Breast epithelium (tissue), 4 donors: Measurements from ENCODE around the gene PDE1C. TPM values are rescaled to one million over a fixed set of nuclear protein-coding genes. Genes with fewer than 3 reads are reported as not detected.
A peak's percentile ranks its signal among the peaks of the same experiment; 100 is the strongest.

Experiments
- DNase-seq, 2 donors: peaks; one replicate each; pipeline ENCODE4 v3.0.0-alpha.2; 2019; ENCODE audit warnings: low spot score in 2 of 2
- H3K27ac ChIP-seq, 2 donors: fragments of 200-600 bp; sonication (generic) in 1 of 2; one replicate each; pipeline ENCODE4 v1.5.1; 2016 to 2019; ENCODE audit warnings: mild to moderate bottlenecking in 1 of 2
- H3K27me3 ChIP-seq, 2 donors: fragments of 200-600 bp; sonication (generic) in 1 of 2; one replicate each; pipeline versions ENCODE4 v1.5.1 to v1.6.0; 2017 to 2019; ENCODE audit warnings: control low read depth in 1 of 2, mild to moderate bottlenecking in 1 of 2
- H3K36me3 ChIP-seq: fragments of 200-600 bp; one replicate; pipeline ENCODE4 v1.5.1; 2019
- H3K4me1 ChIP-seq, 2 donors: fragments of 200-600 bp; sonication (generic); one replicate each; pipeline ENCODE4 v1.5.1; 2016 to 2019; ENCODE audit warnings: control low read depth in 1 of 2
- H3K4me3 ChIP-seq, 3 donors: fragments of 200-600 bp; sonication (generic); 1 replicate in 2 of 3; 2 replicates in 1 of 3; pipeline ENCODE4 v1.5.1; 2016 to 2019; ENCODE audit warnings: mild to moderate bottlenecking in 3 of 3, moderate library complexity in 2 of 3
- H3K9me3 ChIP-seq, 2 donors: fragments of 200-600 bp; sonication (generic) in 1 of 2; one replicate each; pipeline ENCODE4 v1.5.1; 2016 to 2019; ENCODE audit warnings: control low read depth in 1 of 2
- POLR2A ChIP-seq: fragments of 450-650 bp; IDR thresholded peaks from one replicate; pipeline ENCODE4 v1.6.1; 2016; ENCODE audit warnings: antibody characterized with exemption, mild to moderate bottlenecking, moderate library complexity
- POLR2AphosphoS5 ChIP-seq, 3 donors: sonication (generic); formaldehyde crosslinking; IDR thresholded peaks; one replicate each; pipeline ENCODE4 v1.6.1; 2017; ENCODE audit warnings: antibody characterized with exemption in 3 of 3
- intact Hi-C: fragments of 100-400 bp; cut with DNase I; formaldehyde crosslinking; loops from one replicate; pipeline ENCODE4 v1.15.1; 2023; ENCODE audit warnings: low total_unique reads
- total RNA-seq, 3 donors: library from RNA; depleted of rRNA; stranded (reverse); fragments of >200 nt; gene quantifications; one replicate each; pipeline ENCODE4 v1.1.0, GENCODE V29; 2016
- TF ChIP-seq, protein P1 (sequence below), 3 donors: fragments of 450-650 bp; IDR thresholded peaks; one replicate each; pipeline ENCODE4 v1.5.1; 2016 to 2017; ENCODE audit warnings: antibody characterized with exemption in 3 of 3, mild to moderate bottlenecking in 3 of 3, moderate library complexity in 3 of 3

PDE1C gene
- total RNA-seq, 3 donors from 2014 or later, result 3.2 to 30.1 (median 18.7) TPM

DNA sequence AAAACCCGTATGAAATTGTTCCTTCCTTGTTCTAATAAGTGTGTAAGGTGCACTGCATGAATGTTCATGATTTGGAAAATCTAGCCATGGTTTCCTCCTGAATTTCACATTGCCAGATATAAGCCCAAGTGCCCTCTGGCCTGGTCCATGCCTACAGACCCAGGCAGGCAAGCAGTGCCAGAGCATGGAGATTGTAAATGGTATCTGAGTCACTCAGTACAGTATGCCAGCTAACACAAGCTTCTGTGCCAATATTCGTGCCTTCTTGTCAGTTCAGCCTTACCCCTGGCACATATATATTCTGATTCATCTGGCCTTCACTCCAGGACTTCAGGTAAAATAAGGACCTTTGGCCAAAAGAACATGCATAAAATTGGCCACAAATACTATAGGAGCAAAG is 38.4 kb upstream of the PDE1C start:
- H3K27me3 ChIP-seq, result no peaks in the 10 kb centered on the region
- no peak for DNase-seq
- intact Hi-C loops, result no loop called here
- H3K27ac ChIP-seq, result no peak overlapping the region
- no peaks in the 10 kb centered on the region for H3K4me1 ChIP-seq
- TF ChIP-seq POLR2AphosphoS5 (IDR thresholded peaks at IDR 0.05), result no peak
- no peak for TF ChIP-seq POLR2A
- TF ChIP-seq, protein P1, sequence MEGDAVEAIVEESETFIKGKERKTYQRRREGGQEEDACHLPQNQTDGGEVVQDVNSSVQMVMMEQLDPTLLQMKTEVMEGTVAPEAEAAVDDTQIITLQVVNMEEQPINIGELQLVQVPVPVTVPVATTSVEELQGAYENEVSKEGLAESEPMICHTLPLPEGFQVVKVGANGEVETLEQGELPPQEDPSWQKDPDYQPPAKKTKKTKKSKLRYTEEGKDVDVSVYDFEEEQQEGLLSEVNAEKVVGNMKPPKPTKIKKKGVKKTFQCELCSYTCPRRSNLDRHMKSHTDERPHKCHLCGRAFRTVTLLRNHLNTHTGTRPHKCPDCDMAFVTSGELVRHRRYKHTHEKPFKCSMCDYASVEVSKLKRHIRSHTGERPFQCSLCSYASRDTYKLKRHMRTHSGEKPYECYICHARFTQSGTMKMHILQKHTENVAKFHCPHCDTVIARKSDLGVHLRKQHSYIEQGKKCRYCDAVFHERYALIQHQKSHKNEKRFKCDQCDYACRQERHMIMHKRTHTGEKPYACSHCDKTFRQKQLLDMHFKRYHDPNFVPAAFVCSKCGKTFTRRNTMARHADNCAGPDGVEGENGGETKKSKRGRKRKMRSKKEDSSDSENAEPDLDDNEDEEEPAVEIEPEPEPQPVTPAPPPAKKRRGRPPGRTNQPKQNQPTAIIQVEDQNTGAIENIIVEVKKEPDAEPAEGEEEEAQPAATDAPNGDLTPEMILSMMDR (IDR thresholded peaks at IDR 0.05), result no peak
- H3K36me3 ChIP-seq, result no peaks in the 10 kb centered on the region
- H3K4me3 ChIP-seq, result no peak overlapping the region
- peaks cover 9 to 19% of the 10 kb centered on the region in 2 donors for H3K9me3 ChIP-seq

DNA sequence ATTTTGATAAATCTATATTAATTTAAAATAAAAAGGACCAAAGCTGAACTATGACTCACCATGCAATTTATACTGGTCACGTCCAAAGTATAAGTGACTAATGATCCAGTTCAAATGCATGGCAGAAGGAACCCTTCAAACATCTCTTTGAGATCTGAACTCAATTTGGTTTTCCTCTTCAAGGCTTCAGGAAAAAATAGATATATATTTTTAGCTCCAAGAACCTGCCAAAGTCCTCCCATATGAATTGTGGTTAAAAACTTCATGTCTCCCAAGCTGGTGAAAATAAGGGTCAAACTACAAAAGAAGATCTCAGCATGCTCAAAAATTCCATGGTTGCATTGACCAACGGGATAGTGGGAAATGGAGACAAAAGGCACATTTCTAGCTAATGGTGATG is 34.6 kb upstream of the PDE1C start:
- no peak for DNase-seq
- Histone ChIP-seq H3K9me3 (no peaks in the 10 kb centered on the region), H3K27me3 (no peaks in the 10 kb centered on the region), H3K4me3 (no peak overlapping the region), H3K27ac (no peak overlapping the region), H3K4me1 (no peaks in the 10 kb centered on the region), H3K36me3 (no peaks in the 10 kb centered on the region)
- intact Hi-C loops, result no loop called here
- TF ChIP-seq POLR2AphosphoS5 (IDR thresholded peaks at IDR 0.05), result no peak
- TF ChIP-seq POLR2A, result no peak
- TF ChIP-seq, protein P1 (IDR thresholded peaks at IDR 0.05), result no peak

DNA sequence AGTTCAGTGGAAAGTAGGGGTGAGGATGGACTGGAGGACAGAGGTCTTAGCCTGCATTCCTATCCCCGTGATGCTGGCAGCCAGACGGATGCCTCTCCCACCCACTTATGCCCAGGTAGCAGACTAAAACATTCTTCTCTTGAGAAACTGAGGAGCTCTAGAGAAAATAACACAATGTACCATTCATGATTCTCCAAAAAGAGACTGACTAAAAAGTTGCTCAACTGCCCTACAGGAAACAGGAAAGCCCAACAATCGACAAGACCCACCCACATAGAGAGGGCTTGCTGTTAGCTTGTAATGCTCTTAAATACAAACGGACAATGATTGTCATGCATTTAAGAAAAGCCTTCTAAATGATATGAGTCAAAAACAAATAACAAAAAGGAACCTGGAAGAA is 33.2 kb upstream of the PDE1C start:
- Histone ChIP-seq H3K36me3 (no peaks in the 10 kb centered on the region), H3K27me3 (no peaks in the 10 kb centered on the region), H3K27ac (peak overlapping the region; percentile 38 to 57), H3K4me1 (no peaks in the 10 kb centered on the region), H3K4me3 (no peak overlapping the region), H3K9me3 (no peaks in the 10 kb centered on the region)
- peak in 1 of 2 donors; percentile 31 for DNase-seq
- no peak for TF ChIP-seq POLR2A
- TF ChIP-seq, protein P1 (IDR thresholded peaks at IDR 0.05), result no peak
- intact Hi-C loops, result no loop called here

DNA sequence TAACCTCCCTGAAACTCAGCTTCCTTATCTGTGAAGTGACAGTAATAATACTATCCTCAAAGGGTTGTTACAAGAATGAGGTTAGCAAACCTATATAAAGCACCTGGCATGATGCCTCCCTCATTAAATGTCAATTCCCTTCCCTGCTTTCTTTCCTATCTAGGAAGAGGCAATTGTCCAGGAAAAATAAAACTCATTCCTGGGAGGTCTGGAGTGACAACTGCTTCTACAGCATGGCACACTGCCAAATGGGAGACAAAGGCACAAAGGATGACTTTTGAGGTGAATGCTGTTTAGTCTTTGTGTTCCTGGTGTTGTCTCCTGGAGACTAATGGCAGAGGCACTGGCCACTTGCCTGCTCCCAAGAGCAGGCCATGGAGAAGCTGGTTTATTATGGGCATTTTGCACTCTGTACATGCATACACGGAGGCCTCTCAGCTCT is 32.2 kb upstream of the PDE1C start:
- H3K36me3 ChIP-seq, result no peaks in the 10 kb centered on the region
- no peaks in the 10 kb centered on the region for H3K9me3 ChIP-seq
- TF ChIP-seq, protein P1 (IDR thresholded peaks at IDR 0.05), result no peak
- TF ChIP-seq POLR2AphosphoS5 (IDR thresholded peaks at IDR 0.05), result no peak
- TF ChIP-seq POLR2A, result no peak
- peak overlapping the region; percentile 38 to 57 for H3K27ac ChIP-seq
- DNase-seq, result no peak
- no peaks in the 10 kb centered on the region for H3K4me1 ChIP-seq
- H3K4me3 ChIP-seq, result no peak overlapping the region
- intact Hi-C loops, result no loop called here
- no peaks in the 10 kb centered on the region for H3K27me3 ChIP-seq

DNA sequence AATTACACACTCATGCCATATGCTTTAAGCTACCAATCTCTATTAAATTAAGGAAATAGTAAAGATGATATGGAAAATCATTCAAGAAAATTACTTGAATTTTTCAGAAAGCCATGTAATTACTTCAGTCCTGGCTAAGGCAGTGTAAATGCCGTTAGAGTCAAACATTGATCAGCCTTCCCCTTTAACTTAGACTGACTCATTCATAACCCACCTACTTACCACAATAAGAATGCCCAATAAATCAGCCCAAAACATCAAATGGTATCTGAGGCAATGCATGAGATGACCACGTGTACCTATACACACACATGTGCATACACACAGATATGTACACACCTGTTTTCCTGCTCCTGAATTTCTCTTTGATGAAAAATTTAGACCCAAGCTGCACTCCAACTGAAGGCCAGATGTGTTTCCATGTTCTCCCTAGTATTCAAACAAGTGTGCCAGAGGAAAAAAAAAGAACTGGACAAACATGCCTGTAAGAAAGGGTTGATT is 30.2 kb upstream of the PDE1C start:
- intact Hi-C loops, result no loop called here
- no peak for DNase-seq
- Histone ChIP-seq H3K9me3 (no peaks in the 10 kb centered on the region), H3K36me3 (no peaks in the 10 kb centered on the region), H3K4me1 (no peaks in the 10 kb centered on the region), H3K27ac (no peak overlapping the region), H3K27me3 (no peaks in the 10 kb centered on the region), H3K4me3 (no peak overlapping the region)
- TF ChIP-seq POLR2A, result no peak
- no peak for TF ChIP-seq POLR2AphosphoS5 (IDR thresholded peaks at IDR 0.05)
- TF ChIP-seq, protein P1 (IDR thresholded peaks at IDR 0.05), result no peak
